Astrocyte (in vitro differentiated cells and primary cell): ENCODE data around the gene LHFPL5. TPM values are rescaled to one million over a fixed set of nuclear protein-coding genes. Genes with fewer than 3 reads are reported as not detected.

Experiments used
- DNase-seq: peaks from one replicate; pipeline ENCODE4 v3.0.0-alpha.2; 2010; ENCODE audit warnings: low read depth
- FAIRE-seq: peaks from 2 replicates; lab custom pipeline; 2011; peaks lifted over from hg19 to GRCh38; lab: Jason Lieb, UNC
- H2AFZ ChIP-seq: 2 replicates; pipeline ENCODE4 v1.6.0; 2012; ENCODE audit warnings: low read depth, low read length, inconsistent platforms
- H3K27ac ChIP-seq: 2 replicates; pipeline ENCODE4 v1.5.1; 2011; ENCODE audit warnings: low read depth, low read length, inconsistent platforms
- H3K27me3 ChIP-seq: 2 replicates; pipeline ENCODE4 v1.6.0; 2011; ENCODE audit warnings: low read length, inconsistent platforms; ENCODE audit not compliant: insufficient read depth
- H3K36me3 ChIP-seq: 2 replicates; pipeline ENCODE4 v1.5.1; 2011; ENCODE audit warnings: low read length, inconsistent platforms; ENCODE audit not compliant: insufficient read depth
- H3K4me1 ChIP-seq: 2 replicates; pipeline ENCODE4 v1.5.1; 2011; ENCODE audit warnings: low read length, inconsistent platforms; ENCODE audit not compliant: insufficient read depth
- H3K4me2 ChIP-seq: 2 replicates; pipeline ENCODE4 v1.6.0; 2012; ENCODE audit warnings: low read length, inconsistent platforms
- H3K4me3 ChIP-seq: 2 replicates; pipeline ENCODE4 v1.5.1; 2011; ENCODE audit warnings: low read depth, mild to moderate bottlenecking, low read length, inconsistent platforms; ENCODE audit not compliant: insufficient read depth
- H3K79me2 ChIP-seq: 2 replicates; pipeline ENCODE4 v1.6.0; 2012; ENCODE audit warnings: mild to moderate bottlenecking, low read length, inconsistent platforms; ENCODE audit not compliant: insufficient read depth
- H3K9ac ChIP-seq: 2 replicates; pipeline ENCODE4 v1.6.0; 2012; ENCODE audit warnings: mild to moderate bottlenecking, low read length, inconsistent platforms
- H3K9me3 ChIP-seq: 2 replicates; pipeline ENCODE4 v1.5.1; 2012; ENCODE audit warnings: low read depth, mild to moderate bottlenecking, low read length, inconsistent platforms; ENCODE audit not compliant: insufficient read depth
- H4K20me1 ChIP-seq: 2 replicates; pipeline ENCODE4 v1.6.0; 2012; ENCODE audit warnings: low read length, inconsistent platforms; ENCODE audit not compliant: insufficient read depth
- H3K27ac Mint-ChIP-seq: one replicate; pipeline ENCODE4 v1.8.0; 2021; ENCODE audit warnings: mild to moderate bottlenecking, mixed read lengths; ENCODE audit not compliant: unreplicated experiment
- H3K27me3 Mint-ChIP-seq: one replicate; pipeline ENCODE4 v1.8.0; 2021; ENCODE audit warnings: low read depth, mixed read lengths; ENCODE audit not compliant: unreplicated experiment
- H3K36me3 Mint-ChIP-seq: one replicate; pipeline ENCODE4 v1.8.0; 2021; ENCODE audit warnings: low read depth, mixed read lengths; ENCODE audit not compliant: unreplicated experiment
- H3K4me1 Mint-ChIP-seq: one replicate; pipeline ENCODE4 v1.8.0; 2021; ENCODE audit warnings: low read depth, mixed read lengths; ENCODE audit not compliant: unreplicated experiment
- H3K4me3 Mint-ChIP-seq: one replicate; pipeline ENCODE4 v1.8.0; 2021; ENCODE audit warnings: mild to moderate bottlenecking, moderate library complexity, mixed read lengths; ENCODE audit not compliant: unreplicated experiment
- H3K9me3 Mint-ChIP-seq: one replicate; pipeline ENCODE4 v1.8.0; 2021; ENCODE audit warnings: mild to moderate bottlenecking, mixed read lengths; ENCODE audit not compliant: unreplicated experiment
- EZH2 ChIP-seq: IDR thresholded peaks from 2 replicates; pipeline ENCODE4 v1.6.1; 2012; ENCODE audit warnings: mild to moderate bottlenecking, low read length, inconsistent platforms; ENCODE audit not compliant: insufficient read depth
- total RNA-seq: library from RNA; stranded (reverse); gene quantifications from 2 replicates; pipeline ENCODE4 v1.2.1, GENCODE V29; 2021
- TF ChIP-seq, protein P1 (sequence below): IDR thresholded peaks from 2 replicates; pipeline ENCODE4 v1.5.1; 2011; ENCODE audit warnings: low read depth, mild to moderate bottlenecking, inconsistent platforms, low read length, moderate library complexity; ENCODE audit not compliant: insufficient read depth

LHFPL5 gene
- total RNA-seq, 1 donor from 2014 or later, result not detected

DNA sequence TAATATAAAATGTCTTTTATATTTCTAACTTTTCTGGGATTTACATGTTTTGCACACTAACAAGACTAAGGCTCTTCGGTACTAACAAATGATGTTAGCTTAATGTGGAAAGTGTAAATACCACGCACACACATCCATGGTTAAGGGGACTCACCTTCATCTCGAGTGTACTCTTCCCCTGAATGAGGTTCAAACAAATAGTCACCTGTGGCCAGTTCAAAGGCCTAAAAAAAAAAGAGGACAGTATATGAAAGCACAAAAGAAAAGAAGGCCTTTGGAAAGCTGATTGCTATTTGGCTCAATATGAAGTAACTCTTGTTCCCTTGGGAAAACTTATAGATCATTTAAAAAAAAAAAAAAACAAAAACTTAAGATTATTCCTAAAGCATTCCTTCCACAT, 37.2 kb downstream of the LHFPL5 start:
- Histone ChIP-seq H3K4me2 (no peak overlapping the region), H2AFZ (no peak overlapping the region), H3K9me3 (no peaks in the 10 kb centered on the region), H3K79me2 (no peaks in the 10 kb centered on the region), H3K4me1 (no peaks in the 10 kb centered on the region), H3K36me3 (peaks cover 33% of the 10 kb centered on the region), H3K9ac (no peak overlapping the region), H3K4me3 (no peak overlapping the region), H3K27ac (no peak overlapping the region), H4K20me1 (peaks cover 3% of the 10 kb centered on the region), H3K27me3 (no peaks in the 10 kb centered on the region)
- Mint-ChIP-seq H3K27me3 (no peaks in the 10 kb centered on the region), H3K36me3 (peaks cover 12% of the 10 kb centered on the region), H3K9me3 (no peaks in the 10 kb centered on the region), H3K4me1 (no peaks in the 10 kb centered on the region), H3K27ac (no peak overlapping the region), H3K4me3 (no peak overlapping the region)
- no peak for TF ChIP-seq EZH2
- TF ChIP-seq, protein P1, sequence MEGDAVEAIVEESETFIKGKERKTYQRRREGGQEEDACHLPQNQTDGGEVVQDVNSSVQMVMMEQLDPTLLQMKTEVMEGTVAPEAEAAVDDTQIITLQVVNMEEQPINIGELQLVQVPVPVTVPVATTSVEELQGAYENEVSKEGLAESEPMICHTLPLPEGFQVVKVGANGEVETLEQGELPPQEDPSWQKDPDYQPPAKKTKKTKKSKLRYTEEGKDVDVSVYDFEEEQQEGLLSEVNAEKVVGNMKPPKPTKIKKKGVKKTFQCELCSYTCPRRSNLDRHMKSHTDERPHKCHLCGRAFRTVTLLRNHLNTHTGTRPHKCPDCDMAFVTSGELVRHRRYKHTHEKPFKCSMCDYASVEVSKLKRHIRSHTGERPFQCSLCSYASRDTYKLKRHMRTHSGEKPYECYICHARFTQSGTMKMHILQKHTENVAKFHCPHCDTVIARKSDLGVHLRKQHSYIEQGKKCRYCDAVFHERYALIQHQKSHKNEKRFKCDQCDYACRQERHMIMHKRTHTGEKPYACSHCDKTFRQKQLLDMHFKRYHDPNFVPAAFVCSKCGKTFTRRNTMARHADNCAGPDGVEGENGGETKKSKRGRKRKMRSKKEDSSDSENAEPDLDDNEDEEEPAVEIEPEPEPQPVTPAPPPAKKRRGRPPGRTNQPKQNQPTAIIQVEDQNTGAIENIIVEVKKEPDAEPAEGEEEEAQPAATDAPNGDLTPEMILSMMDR, result no peak
- FAIRE-seq, result no peak
- no peak for DNase-seq

DNA sequence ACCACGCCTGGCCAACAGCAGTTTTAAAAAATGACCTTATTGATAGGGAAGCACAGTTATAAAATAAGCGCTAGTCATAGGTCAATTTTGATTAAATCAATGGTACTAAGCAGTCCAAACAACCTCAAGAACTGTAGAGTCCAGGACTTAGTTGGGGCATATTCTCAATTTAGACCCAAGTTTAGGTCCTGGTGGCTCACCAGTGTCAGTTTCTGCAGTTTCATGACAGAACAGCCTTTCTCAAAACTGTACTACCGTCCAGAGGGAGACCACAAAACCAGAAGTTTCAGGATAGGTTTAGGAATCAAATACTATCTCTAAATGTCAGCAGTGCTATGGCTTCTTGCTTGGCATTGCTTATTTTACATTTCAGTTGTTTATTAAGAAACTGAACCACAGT, 39.1 kb downstream of the LHFPL5 start:
- DNase-seq (no peak), FAIRE-seq (no peak)
- no peak overlapping the region for H3K4me3 Mint-ChIP-seq
- Histone ChIP-seq H3K9me3 (no peaks in the 10 kb centered on the region), H3K9ac (no peak overlapping the region), H3K4me2 (no peak overlapping the region), H3K27ac (no peak overlapping the region), H3K79me2 (no peaks in the 10 kb centered on the region), H4K20me1 (peaks cover 3% of the 10 kb centered on the region), H3K27me3 (no peaks in the 10 kb centered on the region), H3K4me3 (no peak overlapping the region), H3K36me3 (peaks cover 22% of the 10 kb centered on the region), H3K4me1 (no peaks in the 10 kb centered on the region), H2AFZ (no peak overlapping the region)
- H3K9me3 Mint-ChIP-seq, result no peaks in the 10 kb centered on the region
- TF ChIP-seq EZH2, result no peak
- TF ChIP-seq, protein P1, result no peak
- H3K27ac Mint-ChIP-seq, result no peak overlapping the region
- peaks cover 15% of the 10 kb centered on the region for H3K36me3 Mint-ChIP-seq
- no peaks in the 10 kb centered on the region for H3K27me3 Mint-ChIP-seq
- H3K4me1 Mint-ChIP-seq, result no peaks in the 10 kb centered on the region

DNA sequence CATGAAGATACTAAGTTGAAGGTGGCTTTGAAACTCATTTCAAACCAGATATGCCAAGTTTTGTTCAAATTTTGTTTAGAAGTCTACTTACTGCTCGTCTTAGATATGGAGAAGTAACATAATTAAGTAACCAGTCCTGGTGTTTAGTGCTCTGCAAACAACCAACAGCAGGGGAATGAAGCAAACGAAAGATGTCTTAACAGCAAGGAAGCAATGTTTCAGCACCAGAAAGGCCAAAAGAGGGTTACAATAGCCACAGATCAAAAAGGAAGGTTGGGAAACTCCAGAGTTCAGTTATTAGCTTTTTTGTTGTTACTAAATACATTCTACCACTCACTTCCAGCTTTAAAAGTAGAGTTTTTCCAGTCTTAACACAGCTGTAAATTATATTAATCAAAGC, 45.1 kb downstream of the LHFPL5 start:
- no peak overlapping the region for H3K27ac ChIP-seq
- Mint-ChIP-seq H3K27ac (no peak overlapping the region), H3K4me3 (no peak overlapping the region), H3K36me3 (peaks cover 14% of the 10 kb centered on the region), H3K9me3 (no peaks in the 10 kb centered on the region), H3K4me1 (no peaks in the 10 kb centered on the region), H3K27me3 (no peaks in the 10 kb centered on the region)
- peaks cover 25% of the 10 kb centered on the region for H3K36me3 ChIP-seq
- no peaks in the 10 kb centered on the region for H3K79me2 ChIP-seq
- no peak overlapping the region for H3K9ac ChIP-seq
- no peak overlapping the region for H3K4me2 ChIP-seq
- H3K9me3 ChIP-seq, result no peaks in the 10 kb centered on the region
- H3K4me1 ChIP-seq, result no peaks in the 10 kb centered on the region
- no peaks in the 10 kb centered on the region for H3K27me3 ChIP-seq
- DNase-seq, result no peak
- H3K4me3 ChIP-seq, result no peak overlapping the region
- no peak overlapping the region for H2AFZ ChIP-seq
- peaks cover 3% of the 10 kb centered on the region for H4K20me1 ChIP-seq
- no peak for FAIRE-seq
- TF ChIP-seq, protein P1, result no peak
